H1 (cell line): ENCODE measurements around the gene TFAP2B. TPM values are rescaled to one million over a fixed set of nuclear protein-coding genes. Genes with fewer than 3 reads are reported as not detected.

Experiments
- CTCF ChIA-PET: fragments of 300-600 bp; sonication (Branson Sonifier 250); formaldehyde crosslinking; loops from one replicate; lab custom pipeline; 2021; ENCODE audit not compliant: partially characterized antibody; lab: Charles Lee
- POLR2A ChIA-PET: fragments of 300-600 bp; sonication (Branson Sonifier 250); formaldehyde crosslinking; loops from one replicate; lab custom pipeline; 2021; ENCODE audit warnings: inconsistent platforms; ENCODE audit not compliant: partially characterized antibody; lab: Charles Lee
- DNase-seq, 2 experiments: peaks; one replicate each; pipeline versions ENCODE4 v3.0.0 to v3.0.0-alpha.2; 2010 to 2022; ENCODE audit warnings: low spot score in 2 of 2, low read depth in 1 of 2, mixed read lengths in 1 of 2
- FAIRE-seq: peaks from 2 replicates; lab custom pipeline; 2011; peaks lifted over from hg19 to GRCh38; lab: Jason Lieb, UNC
- H2AFZ ChIP-seq: 2 replicates; pipeline ENCODE4 v1.8.1; 2012; ENCODE audit warnings: low read length, inconsistent platforms
- H2AK5ac ChIP-seq: 2 replicates; pipeline ENCODE4 v1.6.1; 2013; ENCODE audit warnings: low read depth, low read length
- H2BK120ac ChIP-seq: replicated peaks from 2 replicates; pipeline ENCODE3; 2013; ENCODE audit warnings: low read depth, low read length, inconsistent platforms
- H2BK12ac ChIP-seq: 2 replicates; pipeline ENCODE4 v1.6.1; 2013; ENCODE audit warnings: low read depth, low read length
- H2BK15ac ChIP-seq: 2 replicates; pipeline ENCODE4 v1.6.1; 2013; ENCODE audit warnings: low read length
- H2BK20ac ChIP-seq: 2 replicates; pipeline ENCODE4 v1.6.1; 2013; ENCODE audit warnings: low read length
- H2BK5ac ChIP-seq: 2 replicates; pipeline ENCODE4 v1.6.1; 2013; ENCODE audit warnings: low read depth, low read length
- H3K14ac ChIP-seq: 2 replicates; pipeline ENCODE4 v1.6.1; 2013; ENCODE audit warnings: inconsistent platforms; ENCODE audit not compliant: insufficient read length
- H3K18ac ChIP-seq: 2 replicates; pipeline ENCODE4 v1.6.1; 2013; ENCODE audit warnings: low read length; ENCODE audit errors: extremely low read depth
- H3K23ac ChIP-seq: 2 replicates; pipeline ENCODE4 v1.6.1; 2013; ENCODE audit warnings: inconsistent platforms; ENCODE audit not compliant: insufficient read length
- H3K23me2 ChIP-seq: 2 replicates; pipeline ENCODE4 v1.6.1; 2013; ENCODE audit warnings: low read depth, low read length
- H3K27ac ChIP-seq: 2 replicates; pipeline ENCODE4 v1.6.1; 2011; ENCODE audit warnings: low read depth, low read length, inconsistent platforms
- H3K27me3 ChIP-seq, 4 experiments: replicated peaks in 1 of 4; 1 replicate in 1 of 4; 2 replicates in 3 of 4; pipeline versions ENCODE4 v1.6.1 to v1.8.1; 2011 to 2013; ENCODE audit warnings: low read length in 3 of 4, mild to moderate bottlenecking in 3 of 4, inconsistent platforms in 2 of 4, mixed read lengths in 2 of 4, moderate library complexity in 1 of 4; ENCODE audit not compliant: control insufficient read depth in 3 of 4, insufficient read depth in 3 of 4; ENCODE audit errors: extremely low read depth in 1 of 4
- H3K36me3 ChIP-seq, 4 experiments: 2 replicates each; pipeline versions ENCODE4 v1.6.1 to v1.8.1; 2011 to 2013; ENCODE audit warnings: mild to moderate bottlenecking in 4 of 4, low read length in 3 of 4, moderate library complexity in 2 of 4, control low read depth in 1 of 4, inconsistent platforms in 1 of 4; ENCODE audit not compliant: insufficient read depth in 4 of 4, control insufficient read depth in 2 of 4
- H3K4ac ChIP-seq: replicated peaks from 2 replicates; pipeline ENCODE3; 2013; ENCODE audit warnings: low read length, low read depth, mixed read lengths, inconsistent platforms; ENCODE audit not compliant: insufficient read length
- H3K4me1 ChIP-seq, 4 experiments: replicated peaks in 1 of 4; 1 replicate in 1 of 4; 2 replicates in 3 of 4; pipeline versions ENCODE4 v1.6.1 to v1.8.1; 2011 to 2013; ENCODE audit warnings: low read length in 3 of 4, inconsistent platforms in 2 of 4, mixed read lengths in 1 of 4; ENCODE audit not compliant: insufficient read depth in 4 of 4, control insufficient read depth in 3 of 4
- H3K4me2 ChIP-seq, 2 experiments: 2 replicates each; pipeline versions ENCODE4 v1.6.1 to v1.8.1; 2011 to 2013; ENCODE audit warnings: low read depth in 2 of 2, low read length in 2 of 2, control low read depth in 1 of 2, inconsistent platforms in 1 of 2, mild to moderate bottlenecking in 1 of 2; ENCODE audit not compliant: insufficient read depth in 1 of 2
- H3K4me3 ChIP-seq, 4 experiments: fragments of 200-600, 300-600 bp in 1 of 4; sonication (generic), shearing (Covaris generic), sonication (Bioruptor Twin) in 1 of 4; 2 replicates each; pipeline versions ENCODE4 v1.5.1 to v1.8.1; 2011 to 2016; ENCODE audit warnings: low read length in 4 of 4, low read depth in 3 of 4, control low read depth in 2 of 4, inconsistent platforms in 2 of 4, mild to moderate bottlenecking in 2 of 4, mixed read lengths in 1 of 4, moderate library complexity in 1 of 4; ENCODE audit not compliant: insufficient read depth in 2 of 4; ENCODE audit errors: extremely low read depth in 1 of 4
- H3K56ac ChIP-seq: replicated peaks from 2 replicates; pipeline ENCODE3; 2013; ENCODE audit warnings: low read depth, mild to moderate bottlenecking, mixed read lengths, low read length, inconsistent platforms; ENCODE audit not compliant: insufficient read length
- H3K79me1 ChIP-seq: 2 replicates; pipeline ENCODE4 v1.6.1; 2013; ENCODE audit warnings: low read depth, low read length, control low read depth
- H3K79me2 ChIP-seq, 2 experiments: 2 replicates each; pipeline versions ENCODE4 v1.6.1 to v1.8.1; 2012 to 2013; ENCODE audit warnings: low read length in 2 of 2, mild to moderate bottlenecking in 2 of 2, inconsistent platforms in 1 of 2; ENCODE audit not compliant: insufficient read depth in 2 of 2, control insufficient read depth in 1 of 2
- H3K9ac ChIP-seq, 4 experiments: replicated peaks in 1 of 4; 1 replicate in 1 of 4; 2 replicates in 3 of 4; pipeline versions ENCODE4 v1.6.1 to v1.8.1; 2011 to 2013; ENCODE audit warnings: low read depth in 3 of 4, low read length in 3 of 4, control low read depth in 2 of 4, mild to moderate bottlenecking in 2 of 4, moderate library complexity in 2 of 4, inconsistent platforms in 1 of 4; ENCODE audit errors: extremely low read depth in 1 of 4
- H3K9me3 ChIP-seq, 2 experiments: 2 replicates each; pipeline versions ENCODE4 v1.6.1 to v1.8.1; 2012 to 2013; ENCODE audit warnings: mild to moderate bottlenecking in 2 of 2, moderate library complexity in 2 of 2, control low read depth in 1 of 2, inconsistent platforms in 1 of 2, low read depth in 1 of 2, low read length in 1 of 2, mixed read lengths in 1 of 2; ENCODE audit not compliant: insufficient read depth in 2 of 2
- H4K20me1 ChIP-seq, 2 experiments: replicated peaks in 1 of 2; 2 replicates each; pipeline versions ENCODE3 to v1.8.1; 2011 to 2013; ENCODE audit warnings: inconsistent platforms in 2 of 2, low read length in 2 of 2, mild to moderate bottlenecking in 1 of 2; ENCODE audit not compliant: insufficient read depth in 2 of 2, control insufficient read depth in 1 of 2
- H4K5ac ChIP-seq: 2 replicates; pipeline ENCODE4 v1.6.1; 2013; ENCODE audit warnings: low read length, low read depth, mixed read lengths, inconsistent platforms; ENCODE audit not compliant: insufficient read length
- H4K8ac ChIP-seq: 2 replicates; pipeline ENCODE4 v1.8.0; 2013; ENCODE audit warnings: mild to moderate bottlenecking, moderate library complexity, low read length, inconsistent platforms; ENCODE audit not compliant: insufficient read depth; ENCODE audit errors: extremely low read depth
- H4K91ac ChIP-seq: replicated peaks from 2 replicates; pipeline ENCODE3; 2013; ENCODE audit warnings: low read length, mixed read lengths, inconsistent platforms; ENCODE audit not compliant: insufficient read length
- ASH2L ChIP-seq: fragments of 200-600, 300-600 bp; sonication (generic); IDR thresholded peaks from one replicate; pipeline ENCODE4 v1.7.1; 2017; ENCODE audit warnings: low read length
- BRCA1 ChIP-seq: IDR thresholded peaks from 2 replicates; pipeline ENCODE4 v1.6.1; 2012; ENCODE audit warnings: low read depth, low read length, improper control_type of control experiment
- CEBPB ChIP-seq: IDR thresholded peaks from 2 replicates; pipeline ENCODE4 v1.6.1; 2012; ENCODE audit warnings: low read depth, low read length
- CHD1 ChIP-seq: IDR thresholded peaks from 2 replicates; pipeline ENCODE4 v1.6.1; 2012; ENCODE audit warnings: low read depth, low read length, improper control_type of control experiment
- CTBP2 ChIP-seq: IDR thresholded peaks from 2 replicates; pipeline ENCODE4 v1.7.0; 2011; ENCODE audit warnings: borderline replicate concordance, mild to moderate bottlenecking, moderate library complexity, mixed read lengths, low read length; ENCODE audit not compliant: insufficient read depth, insufficient read length
- CTCF ChIP-seq, 3 experiments: IDR thresholded peaks; 1 replicate in 2 of 3; 2 replicates in 1 of 3; pipeline versions ENCODE4 v1.5.1 to v1.6.1; 2011; ENCODE audit warnings: low read length in 3 of 3, mild to moderate bottlenecking in 3 of 3, inconsistent platforms in 2 of 3, low read depth in 1 of 3, moderate library complexity in 1 of 3; ENCODE audit not compliant: insufficient read depth in 1 of 3; ENCODE audit errors: control extremely low read depth in 1 of 3
- NANOG ChIP-seq: IDR thresholded peaks from 2 replicates; pipeline ENCODE4 v1.6.1; 2011; ENCODE audit warnings: low read length, low read depth, mild to moderate bottlenecking, inconsistent platforms; ENCODE audit not compliant: insufficient read depth, poor library complexity, severe bottlenecking
- NRF1 ChIP-seq: IDR thresholded peaks from 2 replicates; pipeline ENCODE4 v1.6.1; 2011; ENCODE audit warnings: mild to moderate bottlenecking, low read depth, low read length, improper control_type of control experiment
- RAD21 ChIP-seq, 2 experiments: IDR thresholded peaks in 1 of 2; conservative IDR thresholded peaks in 1 of 2; 2 replicates each; pipeline ENCODE4 v1.6.1; 2011; ENCODE audit warnings: low read depth in 2 of 2, low read length in 2 of 2, improper control_type of control experiment in 1 of 2, inconsistent platforms in 1 of 2, mild to moderate bottlenecking in 1 of 2, moderate library complexity in 1 of 2
- SIRT6 ChIP-seq: IDR thresholded peaks from one replicate; pipeline ENCODE4 v1.7.1; 2012; ENCODE audit warnings: low read length, inconsistent platforms
- SIX5 ChIP-seq: IDR thresholded peaks from 2 replicates; pipeline ENCODE4 v1.6.1; 2011; ENCODE audit warnings: mild to moderate bottlenecking, low read depth, low read length
- SP1 ChIP-seq: IDR thresholded peaks from 2 replicates; pipeline ENCODE4 v1.6.1; 2011; ENCODE audit warnings: low read depth, low read length
- WGBS, 2 experiments: shearing (Covaris generic) in 1 of 2; methylation state at CpG; one replicate each; pipeline versions ENCODE4 v1.1.6 to v1.1.7; 2013 to 2015; ENCODE audit warnings: low lambda C conversion rate in 2 of 2, mixed read lengths in 2 of 2, inconsistent platforms in 1 of 2, low coverage in 1 of 2, missing lambda C conversion rate in 1 of 2; ENCODE audit not compliant: insufficient replicate concordance in 2 of 2, insufficient coverage in 1 of 2, insufficient read length in 1 of 2; ENCODE audit errors: extremely low coverage in 1 of 2, missing lambda C conversion rate in 1 of 2; 5-methylcytosine and 5-hydroxymethylcytosine counted together
- polyA plus RNA-seq, 7 experiments: library from polyadenylated mRNA; depleted of rRNA in 3 of 7; stranded (reverse) in 5 of 7; unstranded in 2 of 7; fragments of >200 nt in 5 of 7; fragments of 200-250 nt in 2 of 7; gene quantifications; 1 replicate in 5 of 7; 2 replicates in 1 of 7; 4 replicates in 1 of 7; pipeline versions ENCODE4 v1.2.1 to v1.2.3, GENCODE V29; 2011 to 2013; ENCODE audit warnings: missing spikeins in 2 of 7, mixed read lengths in 2 of 7
- total RNA-seq: library from RNA; stranded (reverse); fragmentation: NEBNext Ultra II Directional; extraction: Animal tissue kit (Norgen Biotek cat#: 25700); gene quantifications from 2 replicates; pipeline ENCODE4 v1.2.1, GENCODE V29; 2021

Gene TFAP2B
- total and polyA plus RNA-seq, 2 of the 8 experiments (the other 6 are each of a cell fraction or from before 2014, with no cell fraction given): not detected

GRCh38 chr6:50829049-50829448 lies 10.4 kb downstream of the TFAP2B start:
- FAIRE-seq (no peak), DNase-seq (no peak)
- Histone ChIP-seq H3K4me2 (no peak overlapping the region), H2AK5ac (no peak overlapping the region), H3K79me1 (no peaks in the 10 kb centered on the region), H2BK20ac (no peak overlapping the region), H2BK15ac (no peak overlapping the region), H2BK12ac (no peak overlapping the region), H3K23me2 (no peaks in the 10 kb centered on the region), H2AFZ (no peak overlapping the region), H4K8ac (no peak overlapping the region), H3K4me3 (no peak overlapping the region), H4K91ac (no peak overlapping the region), H4K20me1 (peaks cover 6 to 10% of the 10 kb centered on the region in 2 experiments), H3K23ac (no peak overlapping the region), H2BK5ac (no peak overlapping the region), H3K9ac (no peak overlapping the region), H3K18ac (no peak overlapping the region), H3K36me3 (no peaks in the 10 kb centered on the region), H3K27me3 (peaks cover 50 to 94% (median 75%) of the 10 kb centered on the region in 4 experiments), H3K14ac (no peak overlapping the region), H3K4ac (no peak overlapping the region), H2BK120ac (no peak overlapping the region), H3K79me2 (no peaks in the 10 kb centered on the region), H3K9me3 (no peaks in the 10 kb centered on the region), H3K56ac (no peak overlapping the region), H3K27ac (no peak overlapping the region), H3K4me1 (peaks cover 8 to 18% (median 14%) of the 10 kb centered on the region in 4 experiments), H4K5ac (no peak overlapping the region)
- 56% methylated on average over 2 of the region's 2 CpGs; no CpG with 5 or more reads in 1 of the 2 experiments for WGBS, 2 experiments
- ChIA-PET CTCF (interaction anchor here (0.6 to 2.1 kb wide), 5 partner anchors 11 to 426 kb away, joined by 3 to 10 read pairs (median 4); no protein-coding TSS in a partner anchor), POLR2A (no interaction called here)
- no peak for TF ChIP-seq CTCF (IDR thresholded peaks at IDR 0.05; ENCODE audit: control extremely low read depth in 1 of 3, insufficient read depth in 1 of 3, low read depth in 1 of 3, low read length in 3 of 3)
- no peak for TF ChIP-seq SIRT6
- no peak for TF ChIP-seq ASH2L
- no peak for TF ChIP-seq SIX5
- TF ChIP-seq CHD1: no peak
- TF ChIP-seq SP1: no peak
- no peak for TF ChIP-seq BRCA1
- no peak for TF ChIP-seq RAD21 (IDR thresholded peaks at IDR 0.05 in 1 of 2, conservative IDR thresholded peaks at IDR 0.05 in 1 of 2; ENCODE audit: low read depth in 2 of 2, low read length in 2 of 2)
- no peak for TF ChIP-seq CTBP2
- no peak for TF ChIP-seq CEBPB
- no peak for TF ChIP-seq NANOG
- no peak for TF ChIP-seq NRF1
